WI38 (cell line): ENCODE measurements around the gene ZCCHC2.

Experiments
- H3K4me3 ChIP-seq: 2 replicates; pipeline ENCODE4 v1.5.1; 2011; ENCODE audit warnings: low read depth, mild to moderate bottlenecking, control low read depth, low read length
- TF ChIP-seq, protein P1 (sequence below): IDR thresholded peaks from 2 replicates; pipeline ENCODE4 v1.5.1; 2012; ENCODE audit warnings: low read depth, mild to moderate bottlenecking, control low read depth, low read length

The ZCCHC2 gene

DNA sequence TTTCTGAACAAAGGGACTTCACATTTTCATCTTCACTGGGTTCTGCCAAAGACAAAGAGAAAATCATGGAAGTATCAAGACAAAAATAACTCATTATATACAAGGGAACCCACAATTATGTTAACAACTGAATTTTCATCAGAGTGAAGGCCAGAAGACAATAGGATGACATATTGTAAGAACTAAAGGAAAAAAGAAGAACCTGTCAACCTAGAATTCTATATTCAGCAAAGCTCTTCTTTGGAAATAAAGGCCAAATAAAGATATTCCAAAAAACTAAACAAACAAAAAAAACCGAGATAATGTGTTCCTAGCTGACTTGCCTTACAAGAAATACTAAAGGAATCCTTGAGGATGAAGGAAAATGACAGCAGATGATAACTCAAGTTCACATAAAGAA, 10.3 kb upstream of the ZCCHC2 start:
- TF ChIP-seq, protein P1, sequence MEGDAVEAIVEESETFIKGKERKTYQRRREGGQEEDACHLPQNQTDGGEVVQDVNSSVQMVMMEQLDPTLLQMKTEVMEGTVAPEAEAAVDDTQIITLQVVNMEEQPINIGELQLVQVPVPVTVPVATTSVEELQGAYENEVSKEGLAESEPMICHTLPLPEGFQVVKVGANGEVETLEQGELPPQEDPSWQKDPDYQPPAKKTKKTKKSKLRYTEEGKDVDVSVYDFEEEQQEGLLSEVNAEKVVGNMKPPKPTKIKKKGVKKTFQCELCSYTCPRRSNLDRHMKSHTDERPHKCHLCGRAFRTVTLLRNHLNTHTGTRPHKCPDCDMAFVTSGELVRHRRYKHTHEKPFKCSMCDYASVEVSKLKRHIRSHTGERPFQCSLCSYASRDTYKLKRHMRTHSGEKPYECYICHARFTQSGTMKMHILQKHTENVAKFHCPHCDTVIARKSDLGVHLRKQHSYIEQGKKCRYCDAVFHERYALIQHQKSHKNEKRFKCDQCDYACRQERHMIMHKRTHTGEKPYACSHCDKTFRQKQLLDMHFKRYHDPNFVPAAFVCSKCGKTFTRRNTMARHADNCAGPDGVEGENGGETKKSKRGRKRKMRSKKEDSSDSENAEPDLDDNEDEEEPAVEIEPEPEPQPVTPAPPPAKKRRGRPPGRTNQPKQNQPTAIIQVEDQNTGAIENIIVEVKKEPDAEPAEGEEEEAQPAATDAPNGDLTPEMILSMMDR, result no peak
- no peak overlapping the region for H3K4me3 ChIP-seq

DNA sequence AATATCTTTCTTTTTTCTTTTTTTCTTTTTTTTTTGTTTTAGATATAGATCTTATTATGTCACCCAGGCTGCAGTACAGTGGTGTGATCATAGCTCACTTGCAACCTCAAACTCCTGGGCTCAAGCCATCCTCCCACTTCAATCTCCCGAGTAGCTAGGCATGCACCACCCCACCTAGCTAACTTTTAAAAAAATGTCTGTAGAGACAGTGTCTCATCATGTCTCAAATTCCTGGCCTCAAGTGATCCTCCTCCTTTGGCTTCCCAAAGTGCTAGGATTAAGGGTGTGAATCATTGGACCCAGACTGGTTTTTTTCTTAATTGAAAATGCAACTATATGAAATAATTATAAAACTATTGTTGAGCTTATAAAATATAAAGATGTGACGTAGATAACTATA, 9.8 kb upstream of the ZCCHC2 start:
- H3K4me3 ChIP-seq, result no peak overlapping the region
- TF ChIP-seq, protein P1, result no peak

DNA sequence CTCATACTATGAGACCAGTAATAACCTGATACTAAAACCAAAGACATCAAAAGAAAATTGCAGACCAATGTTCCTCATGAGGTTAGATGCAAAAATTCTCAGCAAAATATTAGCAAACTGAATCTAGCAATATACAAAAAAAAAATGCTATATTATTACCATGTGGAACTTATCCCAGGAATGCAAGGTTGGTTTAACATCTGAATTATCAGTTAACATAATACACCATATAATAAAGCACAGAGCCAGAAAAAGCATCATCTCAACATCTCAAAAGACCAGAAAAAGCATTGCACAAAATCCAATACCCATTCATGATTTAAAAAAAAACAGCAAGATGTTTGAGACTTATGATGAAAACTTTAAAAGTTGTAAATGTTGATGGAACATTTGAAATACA, 8.3 kb upstream of the ZCCHC2 start:
- no peak overlapping the region for H3K4me3 ChIP-seq
- TF ChIP-seq, protein P1, result no peak

DNA sequence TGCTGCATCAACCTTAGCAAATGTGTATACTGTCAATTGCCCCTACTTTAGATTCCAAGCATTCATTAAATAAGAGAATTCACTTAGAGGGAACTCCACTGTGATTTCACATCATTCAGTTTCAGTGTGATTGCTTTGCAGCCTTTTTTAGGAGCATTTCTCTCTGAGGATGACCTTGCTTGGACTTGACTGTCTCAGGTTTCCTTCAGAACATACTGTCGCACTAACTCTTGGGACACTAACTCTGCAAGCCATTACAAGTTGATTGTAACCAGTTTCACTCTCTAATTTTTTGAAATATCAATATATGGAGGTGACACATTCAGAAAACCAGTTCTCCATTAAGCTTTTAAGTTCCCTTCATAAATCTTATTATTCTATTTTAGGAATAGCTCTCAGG, 6.6 kb upstream of the ZCCHC2 start:
- TF ChIP-seq, protein P1, result no peak
- no peak overlapping the region for H3K4me3 ChIP-seq

DNA sequence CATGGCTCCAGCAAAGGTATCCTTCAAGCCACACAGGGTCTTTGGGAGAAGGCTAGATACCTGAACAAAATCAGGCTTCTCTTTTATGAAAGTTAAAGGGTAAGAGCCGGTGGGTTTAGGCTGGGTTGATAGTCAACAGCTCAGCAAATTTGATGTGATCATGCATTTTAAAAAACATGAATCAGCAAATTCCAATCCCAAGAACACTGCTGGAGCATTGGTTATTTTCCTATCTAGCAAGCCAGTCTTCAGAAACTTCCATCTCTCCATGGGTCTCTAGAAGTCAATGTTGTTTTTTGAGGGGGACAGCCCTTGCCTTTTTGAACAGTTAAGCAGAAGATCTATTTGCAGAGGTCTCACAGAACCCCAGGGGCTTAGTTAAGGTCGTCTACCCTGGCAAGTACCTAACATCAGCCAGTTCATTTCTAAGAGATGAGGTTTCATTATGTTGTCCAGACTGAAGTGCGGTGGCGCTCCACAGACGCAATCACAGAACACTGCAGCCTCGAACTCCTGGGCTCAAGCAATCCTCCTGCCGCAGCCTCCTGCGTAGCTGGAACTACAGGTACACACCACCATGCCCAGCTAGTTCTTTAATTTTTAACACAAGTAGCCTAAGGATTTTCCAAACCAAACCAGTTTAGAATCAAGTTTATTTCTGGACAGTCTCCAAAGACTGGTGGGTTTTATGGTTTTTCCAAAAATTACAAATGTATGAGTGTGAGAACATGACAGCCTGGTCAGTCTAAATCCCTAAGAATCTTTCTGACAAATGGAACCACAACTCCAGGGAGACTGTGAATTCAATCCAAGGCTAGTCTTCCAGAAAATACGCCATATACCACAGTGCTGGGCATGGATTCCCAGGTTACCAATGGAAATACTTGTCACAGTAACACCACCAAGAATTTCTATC, 4.1 kb upstream of the ZCCHC2 start:
- TF ChIP-seq, protein P1, result no peak
- H3K4me3 ChIP-seq, result no peak overlapping the region

DNA sequence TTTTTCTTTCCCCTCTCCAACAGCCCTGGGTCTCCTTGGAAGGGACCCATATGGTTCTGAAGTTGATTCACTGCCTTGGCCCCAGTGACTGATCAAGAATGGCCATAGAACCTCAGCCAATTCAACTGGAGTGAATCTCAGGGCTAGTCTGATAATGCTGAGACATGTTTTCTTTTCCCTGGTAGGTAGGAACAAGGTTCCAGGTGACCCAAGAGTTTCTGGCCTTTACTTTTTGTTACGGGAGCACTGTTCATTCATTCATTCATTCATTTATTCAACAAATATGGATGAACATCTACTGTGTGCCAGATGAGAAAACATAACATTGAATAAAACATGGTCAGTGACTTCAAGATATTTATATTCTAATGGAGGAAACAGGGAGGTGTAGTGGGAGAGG, 3.1 kb upstream of the ZCCHC2 start:
- TF ChIP-seq, protein P1, result no peak

DNA sequence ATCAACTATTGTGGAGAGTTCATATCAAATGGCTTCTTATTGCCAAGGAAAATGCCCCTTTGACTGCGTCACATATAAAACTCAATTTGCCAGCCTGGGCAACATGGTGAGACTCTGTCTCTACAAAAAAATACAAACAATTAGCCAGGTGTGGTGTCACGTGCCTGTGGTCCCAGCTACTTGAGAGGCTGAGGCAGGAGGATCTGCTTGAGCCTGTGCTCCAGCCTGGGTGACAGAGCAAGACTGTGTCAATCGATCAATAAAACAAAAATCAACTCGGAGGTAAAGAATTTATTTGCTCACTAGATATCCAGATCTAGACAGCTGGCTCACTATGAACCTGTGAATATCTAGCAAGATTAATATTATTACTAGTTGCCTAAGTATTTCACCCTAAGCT, 1.7 kb upstream of the ZCCHC2 start:
- TF ChIP-seq, protein P1, result no peak

More for the DNA sequence above, 3.1 kb upstream of the ZCCHC2 start:
- no peak overlapping the region for H3K4me3 ChIP-seq

More for the DNA sequence above, 1.7 kb upstream of the ZCCHC2 start:
- H3K4me3 ChIP-seq, result no peak overlapping the region
